ENCODE measurements around the gene TYW5.

DNA sequence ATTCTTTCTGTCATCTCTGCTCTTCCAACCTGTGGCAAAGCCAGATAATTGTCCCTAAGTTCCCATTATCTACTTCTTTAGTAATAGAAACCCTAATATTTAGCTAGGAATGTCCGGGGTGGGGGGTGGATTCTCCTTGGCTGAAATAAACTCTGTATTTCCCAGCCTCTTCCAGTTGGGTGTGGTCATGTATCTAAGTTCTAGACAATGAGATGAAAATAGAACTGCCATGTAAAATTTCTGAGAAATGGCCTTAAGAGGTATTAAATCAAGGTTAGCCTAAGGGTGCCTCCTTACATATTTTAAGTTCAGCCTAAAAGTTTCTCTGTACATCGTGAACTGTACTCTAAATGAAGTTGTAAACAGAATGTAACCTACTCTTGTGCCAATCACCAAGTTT is 39.6 kb upstream of the TYW5 start:
- TF ChIP-seq POLR2AphosphoS5 (IDR thresholded peaks at IDR 0.05; ENCODE audit: low read depth, low read length) (no peak), SPI1 (IDR thresholded peaks at IDR 0.05; ENCODE audit: low read depth, low read length) (no peak), POLR2A (IDR thresholded peaks at IDR 0.05; ENCODE audit: low read depth, low read length) (no peak), TAF1 (IDR thresholded peaks at IDR 0.05; ENCODE audit: low read depth, low read length) (no peak), PAX5 (IDR thresholded peaks at IDR 0.05; ENCODE audit: insufficient read depth, low read length, severe bottlenecking) (no peak)
